ENCODE measurements around the gene GALNT9. TPM values are rescaled to one million over a fixed set of nuclear protein-coding genes. Genes with fewer than 3 reads are reported as not detected.

GALNT9 gene
- total RNA-seq, 6 experiments from 2014 or later, result not detected

DNA sequence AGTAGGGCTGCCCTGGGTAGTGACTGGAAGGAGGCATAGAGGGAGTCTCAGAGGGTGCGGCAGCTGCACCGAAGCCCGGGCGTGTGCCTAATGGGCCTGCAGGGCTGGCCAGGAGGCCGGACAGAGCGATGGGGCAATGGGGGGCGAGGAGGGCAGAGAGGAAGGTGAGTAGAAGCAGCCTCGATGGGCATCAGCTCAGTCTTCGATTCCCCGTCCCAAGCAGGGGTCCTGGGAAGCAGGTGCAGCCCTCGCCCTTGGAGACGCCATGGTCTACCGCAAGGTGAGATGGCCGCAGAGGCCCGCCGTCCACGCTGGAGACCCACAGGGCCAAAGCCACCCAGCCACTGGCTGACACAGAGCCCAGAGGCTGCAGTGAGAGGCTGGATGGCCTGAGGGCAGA, 70.8 kb downstream of the GALNT9 start:
- DNase-seq (no peak), ATAC-seq (no peak)
- Histone ChIP-seq H3K4me3 (no peak overlapping the region), H3K27ac (no peak overlapping the region), H3K9me3 (no peaks in the 10 kb centered on the region), H3K4me1 (no peaks in the 10 kb centered on the region), H3K27me3 (no peaks in the 10 kb centered on the region), H3K36me3 (no peaks in the 10 kb centered on the region)
- WGBS (ENCODE audit: insufficient coverage, low coverage, low lambda C conversion rate, missing lambda C conversion rate), result 66% methylated on average over 3 of the region's 17 CpGs
- intact Hi-C loops (cut with DNase I), result no loop called here
- TF ChIP-seq, protein P1, sequence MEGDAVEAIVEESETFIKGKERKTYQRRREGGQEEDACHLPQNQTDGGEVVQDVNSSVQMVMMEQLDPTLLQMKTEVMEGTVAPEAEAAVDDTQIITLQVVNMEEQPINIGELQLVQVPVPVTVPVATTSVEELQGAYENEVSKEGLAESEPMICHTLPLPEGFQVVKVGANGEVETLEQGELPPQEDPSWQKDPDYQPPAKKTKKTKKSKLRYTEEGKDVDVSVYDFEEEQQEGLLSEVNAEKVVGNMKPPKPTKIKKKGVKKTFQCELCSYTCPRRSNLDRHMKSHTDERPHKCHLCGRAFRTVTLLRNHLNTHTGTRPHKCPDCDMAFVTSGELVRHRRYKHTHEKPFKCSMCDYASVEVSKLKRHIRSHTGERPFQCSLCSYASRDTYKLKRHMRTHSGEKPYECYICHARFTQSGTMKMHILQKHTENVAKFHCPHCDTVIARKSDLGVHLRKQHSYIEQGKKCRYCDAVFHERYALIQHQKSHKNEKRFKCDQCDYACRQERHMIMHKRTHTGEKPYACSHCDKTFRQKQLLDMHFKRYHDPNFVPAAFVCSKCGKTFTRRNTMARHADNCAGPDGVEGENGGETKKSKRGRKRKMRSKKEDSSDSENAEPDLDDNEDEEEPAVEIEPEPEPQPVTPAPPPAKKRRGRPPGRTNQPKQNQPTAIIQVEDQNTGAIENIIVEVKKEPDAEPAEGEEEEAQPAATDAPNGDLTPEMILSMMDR (IDR thresholded peaks at IDR 0.05), result no peak
- TF ChIP-seq POLR2A (IDR thresholded peaks at IDR 0.05), result no peak

- no peaks in the 10 kb centered on the region for H3K9me3 ChIP-seq
- H3K36me3 ChIP-seq, result no peaks in the 10 kb centered on the region
- ATAC-seq (no peak), DNase-seq (no peak)
- no peak for TF ChIP-seq POLR2A (IDR thresholded peaks at IDR 0.05)
- TF ChIP-seq, protein P1 (IDR thresholded peaks at IDR 0.05), result no peak
- H3K4me3 ChIP-seq, result no peak overlapping the region
- no peaks in the 10 kb centered on the region for H3K4me1 ChIP-seq
- WGBS (ENCODE audit: insufficient coverage, low coverage, low lambda C conversion rate, missing lambda C conversion rate), result 74% methylated on average over 13 of the region's 17 CpGs
- H3K27me3 ChIP-seq, result no peaks in the 10 kb centered on the region
- intact Hi-C loops (cut with DNase I), result no loop called here
- H3K27ac ChIP-seq, result no peak overlapping the region
Observed at GRCh38 chr12:132257955-132258490, 71.4 kb downstream of the GALNT9 start.

DNA sequence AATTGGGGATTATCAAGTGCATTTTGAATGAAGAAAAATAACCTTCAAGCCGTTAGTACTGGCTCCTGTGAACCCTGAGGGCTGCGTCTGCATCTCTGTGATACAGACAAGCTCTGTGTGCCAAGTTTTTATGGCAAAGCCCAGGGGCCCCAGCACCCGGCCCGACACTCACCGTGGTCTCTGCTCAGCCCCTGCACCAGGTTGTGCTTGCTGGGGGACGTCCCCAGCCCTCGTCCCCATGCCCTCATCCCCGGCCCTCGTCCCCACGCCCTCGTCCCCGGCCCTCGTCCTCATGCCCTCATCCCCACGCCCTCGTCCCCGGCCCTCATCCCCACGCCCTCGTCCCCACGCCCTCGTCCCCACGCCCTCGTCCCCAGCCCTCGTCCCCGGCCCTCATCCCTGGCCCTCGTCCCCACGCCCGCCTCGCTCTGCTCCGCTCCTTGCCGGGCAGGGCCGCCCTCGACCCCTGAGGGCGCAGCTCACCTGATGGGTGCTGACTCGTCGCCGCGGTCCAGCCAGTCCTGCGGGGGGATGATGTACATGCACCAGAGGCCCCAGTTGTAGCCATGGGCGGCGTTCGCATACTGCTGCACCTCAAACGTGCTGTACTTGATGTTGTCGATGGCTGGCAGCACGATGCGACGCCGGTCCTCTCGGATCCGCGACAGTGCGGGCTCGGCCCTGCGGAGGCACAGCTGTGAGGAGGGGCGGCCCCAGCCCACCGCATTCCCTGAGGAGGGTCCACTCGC, 72.0 kb downstream of the GALNT9 start:
- Histone ChIP-seq H3K4me3 (no peak overlapping the region), H3K9me3 (no peaks in the 10 kb centered on the region), H3K4me1 (no peaks in the 10 kb centered on the region), H3K27me3 (no peaks in the 10 kb centered on the region), H3K36me3 (no peaks in the 10 kb centered on the region), H3K27ac (no peak overlapping the region)
- ATAC-seq (no peak), DNase-seq (no peak)
- intact Hi-C loops (cut with DNase I), result no loop called here
- whole genome bisulfite sequencing (ENCODE audit: insufficient coverage, low coverage, low lambda C conversion rate, missing lambda C conversion rate), result 81% methylated on average over 23 of the region's 56 CpGs
- TF ChIP-seq POLR2A (IDR thresholded peaks at IDR 0.05), result no peak
- TF ChIP-seq, protein P1 (IDR thresholded peaks at IDR 0.05), result no peak

DNA sequence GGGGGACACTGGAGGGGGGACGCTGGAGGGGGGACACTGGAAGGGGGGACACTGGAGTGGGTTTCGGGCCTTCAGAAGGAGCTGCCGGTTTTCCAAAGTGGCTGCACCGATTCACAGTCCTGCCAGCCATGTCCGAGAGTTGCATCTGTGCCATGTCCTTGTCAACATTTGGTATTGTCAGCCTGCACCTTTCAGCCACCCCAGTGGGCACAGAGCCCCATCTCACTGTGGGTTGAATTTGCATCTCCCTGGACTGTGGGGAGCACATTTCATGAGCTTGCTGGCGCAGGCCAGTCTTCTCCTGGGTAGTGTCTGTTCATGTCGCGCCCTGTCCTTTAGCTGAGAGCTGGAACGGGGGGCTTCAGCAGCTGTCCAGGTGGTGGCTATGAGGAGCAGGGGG, 72.7 kb downstream of the GALNT9 start:
- no peak overlapping the region for H3K4me3 ChIP-seq
- DNase-seq (no peak), ATAC-seq (no peak)
- H3K4me1 ChIP-seq, result no peaks in the 10 kb centered on the region
- no peaks in the 10 kb centered on the region for H3K27me3 ChIP-seq
- no peak overlapping the region for H3K27ac ChIP-seq
- H3K36me3 ChIP-seq, result no peaks in the 10 kb centered on the region
- WGBS (ENCODE audit: insufficient coverage, low coverage, low lambda C conversion rate, missing lambda C conversion rate), result 75% methylated on average over 2 of the region's 9 CpGs
- TF ChIP-seq, protein P1 (IDR thresholded peaks at IDR 0.05), result no peak
- TF ChIP-seq POLR2A (IDR thresholded peaks at IDR 0.05), result no peak
- H3K9me3 ChIP-seq, result no peaks in the 10 kb centered on the region
- intact Hi-C loops (cut with DNase I), result no loop called here

Data from right lobe of liver (tissue), 6 donors.